ENCODE results near the gene NPIPA1. TPM values are rescaled to one million over a fixed set of nuclear protein-coding genes. Genes with fewer than 3 reads are reported as not detected.
"Not testable (repeated sequence)": the region's sequence is repeated elsewhere in the genome, so short reads cannot be mapped to it uniquely, and the experiment has no call there.

The NPIPA1 gene
- total RNA-seq (2011; cell fraction: chromatin; rRNA removed; ENCODE audit: low replicate concordance) = 515 and 560 TPM in 2 replicates
- 263 and 272 TPM in 2 replicates for total RNA-seq (2011; cell fraction: nucleolus; rRNA removed)
- 230 and 262 TPM in 2 replicates for total RNA-seq (2011; cell fraction: nucleoplasm; rRNA removed)
- 18.8 and 22.6 TPM in 2 replicates for total RNA-seq (2014; rRNA removed)
- total RNA-seq (2014; rRNA removed; fragmentation: Illumina TruSeq; extraction: Trizol) = 18.5 and 21.2 TPM in 2 replicates
- total RNA-seq (2015; rRNA removed; fragmentation: Illumina TruSeq; extraction: Trizol) = 22.3 and 27.2 TPM in 2 replicates
- total RNA-seq (2021) = 45.4 and 48.7 TPM in 2 replicates
- 35.9 and 49.4 TPM in 2 replicates for polyA plus RNA-seq (2011; rRNA removed)
- 24.0 and 29.8 TPM in 2 replicates for polyA plus RNA-seq (2011; cell fraction: cytosol; rRNA removed)
- 307 and 315 TPM in 2 replicates for polyA plus RNA-seq (2011; cell fraction: nucleus; rRNA removed)
- polyA plus RNA-seq (2012) = 51.9 and 71.6 TPM in 2 replicates
- 27.2 and 36.1 TPM in 2 replicates for polyA plus RNA-seq (2014; fragmentation: Illumina TruSeq; extraction: Trizol)
- polyA plus RNA-seq (2014; fragmentation: Nextera tagmentation; extraction: Ambion mirVana) = 1 to 10 TPM; 8.2 TPM
- 38.9 and 44.7 TPM in 2 replicates for polyA plus RNA-seq (2014; rRNA removed)
- 19.6 and 20.1 TPM in 2 replicates for polyA minus RNA-seq (2011; rRNA and poly(A)+ RNA removed)
- 13.3 and 14.5 TPM in 2 replicates for polyA minus RNA-seq (2011; cell fraction: cytosol; rRNA and poly(A)+ RNA removed)
- 66.5 and 88.9 TPM in 2 replicates for polyA minus RNA-seq (2011; cell fraction: nucleus; rRNA and poly(A)+ RNA removed)
- percentile 44 among the genes with signal in this experiment for Bru-seq, nascent RNA
- BruChase-seq, experiment 1, labeled RNA remaining after a 2-hour chase = percentile 50 among the genes with signal in this experiment
- BruChase-seq, experiment 2, labeled RNA remaining after a 6-hour chase = percentile 54 among the genes with signal in this experiment
- long read RNA-seq, experiment 1, partial matches to known transcripts = 35 of 62 reads
- long read RNA-seq, experiment 1, other reads (novel, unspliced or antisense) = 26 of 62 reads
- long read RNA-seq, experiment 2, partial matches to known transcripts = 0 of 1 reads
- long read RNA-seq, experiment 2, other reads (novel, unspliced or antisense) = 1 of 1 reads
- long read RNA-seq, experiment 3 = 0 reads

GRCh38 chr16:14937143-14937542, at the start of gene NPIPA1:
TSS of gene NPIPA1 (plus strand) at chr16:14937443. CDS start at chr16:14937443, 0 bp downstream.
- FAIRE-seq; H3K9me1 ChIP-seq (ENCODE audit: control insufficient read depth, insufficient read depth, low read length); POLR2A ChIA-PET; ATAC-seq; intact Hi-C loops (cut with micrococcal nuclease); H4K20me1 ChIP-seq (replicated peaks; ENCODE audit: control insufficient read depth, insufficient read depth, low read length); in situ Hi-C loops (cut with MboI); CTCF ChIA-PET (ENCODE audit: low intra/inter-chr PET ratio); H3K79me2 ChIP-seq (ENCODE audit: control insufficient read depth, insufficient read depth, low read length); H3K9me3 ChIP-seq (replicated peaks; ENCODE audit: control insufficient read depth, insufficient read depth, low read depth, low read length); H3K4me3 ChIP-seq; BruUV-seq (replicated peaks); H3K4me1 ChIP-seq (replicated peaks in 1 of 2; ENCODE audit: control insufficient read depth in 2 of 2, insufficient read depth in 2 of 2, low read length in 2 of 2); H3K36me3 ChIP-seq (ENCODE audit: control insufficient read depth, insufficient read depth, low read length); DNase-seq (ENCODE audit: extremely low read depth in 1 of 4, low spot score in 3 of 4); H3K9ac ChIP-seq (ENCODE audit: insufficient read depth in 1 of 2, low read depth in 2 of 2, low read length in 2 of 2); H2AFZ ChIP-seq (ENCODE audit: low read depth, low read length); H3K27me3 ChIP-seq (ENCODE audit: control insufficient read depth in 2 of 2, insufficient read depth in 2 of 2, low read length in 2 of 2); H3K27ac ChIP-seq (ENCODE audit: extremely low read depth, low read depth, low read length); H3K4me2 ChIP-seq (ENCODE audit: insufficient read depth, low read length): not testable (repeated sequence)
- WGBS (ENCODE audit: insufficient coverage, low coverage, missing lambda C conversion rate) = no CpG with 5 or more reads among the region's 4 CpGs

GRCh38 chr16:14892111-14892510, 45.1 kb upstream of the NPIPA1 start:
- DNase-seq (ENCODE audit: extremely low read depth in 1 of 4, low spot score in 3 of 4); ATAC-seq; H2AFZ ChIP-seq (ENCODE audit: low read depth, low read length); H3K79me2 ChIP-seq (ENCODE audit: control insufficient read depth, insufficient read depth, low read length); H3K9me1 ChIP-seq (ENCODE audit: control insufficient read depth, insufficient read depth, low read length); H3K27ac ChIP-seq (ENCODE audit: extremely low read depth, low read depth, low read length); H3K4me3 ChIP-seq; BruUV-seq (replicated peaks); intact Hi-C loops (cut with micrococcal nuclease); H3K36me3 ChIP-seq (ENCODE audit: control insufficient read depth, insufficient read depth, low read length); CTCF ChIA-PET (ENCODE audit: low intra/inter-chr PET ratio); H3K27me3 ChIP-seq (ENCODE audit: control insufficient read depth in 2 of 2, insufficient read depth in 2 of 2, low read length in 2 of 2); H3K9me3 ChIP-seq (replicated peaks; ENCODE audit: control insufficient read depth, insufficient read depth, low read depth, low read length); H3K9ac ChIP-seq (ENCODE audit: insufficient read depth in 1 of 2, low read depth in 2 of 2, low read length in 2 of 2); H4K20me1 ChIP-seq (replicated peaks; ENCODE audit: control insufficient read depth, insufficient read depth, low read length); FAIRE-seq; H3K4me1 ChIP-seq (replicated peaks in 1 of 2; ENCODE audit: control insufficient read depth in 2 of 2, insufficient read depth in 2 of 2, low read length in 2 of 2); H3K4me2 ChIP-seq (ENCODE audit: insufficient read depth, low read length); POLR2A ChIA-PET: not testable (repeated sequence)
- in situ Hi-C loops (cut with MboI) = loop anchor here (25.0 kb wide), 1 partner anchor 170 kb away; the partner anchor contains the start of gene NTAN1
- WGBS (ENCODE audit: insufficient coverage, low coverage, missing lambda C conversion rate) = 67% methylated on average over 1 of the region's 6 CpGs

GRCh38 chr16:14895382-14895781, 41.9 kb upstream of the NPIPA1 start:
- H2AFZ ChIP-seq (ENCODE audit: low read depth, low read length); H4K20me1 ChIP-seq (replicated peaks; ENCODE audit: control insufficient read depth, insufficient read depth, low read length); H3K36me3 ChIP-seq (ENCODE audit: control insufficient read depth, insufficient read depth, low read length); BruUV-seq (replicated peaks); H3K4me3 ChIP-seq; DNase-seq (ENCODE audit: extremely low read depth in 1 of 4, low spot score in 3 of 4); POLR2A ChIA-PET; H3K4me1 ChIP-seq (replicated peaks in 1 of 2; ENCODE audit: control insufficient read depth in 2 of 2, insufficient read depth in 2 of 2, low read length in 2 of 2); H3K27me3 ChIP-seq (ENCODE audit: control insufficient read depth in 2 of 2, insufficient read depth in 2 of 2, low read length in 2 of 2); CTCF ChIA-PET (ENCODE audit: low intra/inter-chr PET ratio); ATAC-seq; H3K9me1 ChIP-seq (ENCODE audit: control insufficient read depth, insufficient read depth, low read length); FAIRE-seq; H3K79me2 ChIP-seq (ENCODE audit: control insufficient read depth, insufficient read depth, low read length); H3K4me2 ChIP-seq (ENCODE audit: insufficient read depth, low read length); H3K27ac ChIP-seq (ENCODE audit: extremely low read depth, low read depth, low read length); intact Hi-C loops (cut with micrococcal nuclease); H3K9me3 ChIP-seq (replicated peaks; ENCODE audit: control insufficient read depth, insufficient read depth, low read depth, low read length); H3K9ac ChIP-seq (ENCODE audit: insufficient read depth in 1 of 2, low read depth in 2 of 2, low read length in 2 of 2): not testable (repeated sequence)
- in situ Hi-C loops (cut with MboI) = loop anchor here (25.0 kb wide), 1 partner anchor 167 kb away; the partner anchor contains the start of gene NTAN1
- 75% methylated on average over 8 of the region's 14 CpGs for WGBS (ENCODE audit: insufficient coverage, low coverage, missing lambda C conversion rate)
